ENCODE results near the gene AQP3. TPM values are rescaled to one million over a fixed set of nuclear protein-coding genes. Genes with fewer than 3 reads are reported as not detected.
A peak's percentile ranks its signal among the peaks of the same experiment; 100 is the strongest.

AQP3 gene
- total and polyA plus RNA-seq, 2 donors (not counting 1 experiment from before 2014, with no cell fraction given), result 3.2 to 16.2 TPM

GRCh38 chr9:33460854-33461253 is 13.5 kb upstream of the AQP3 start:
- Histone ChIP-seq H3K27ac (ENCODE audit: insufficient read depth, low read length) (no peak overlapping the region), H3K4me1 (ENCODE audit: control insufficient read depth, extremely low read depth, insufficient read depth, low read length) (no peaks in the 10 kb centered on the region), H3K36me3 (ENCODE audit: control insufficient read depth, insufficient read depth, low read length) (peaks cover 35% of the 10 kb centered on the region), H3K79me2 (ENCODE audit: control insufficient read depth, insufficient read depth, low read length) (no peaks in the 10 kb centered on the region), H3K27me3 (ENCODE audit: control insufficient read depth, insufficient read depth, low read length) (no peaks in the 10 kb centered on the region), H3K9ac (ENCODE audit: insufficient read depth, low read length) (no peak overlapping the region), H3K4me3 (replicated peaks in 1 of 4; ENCODE audit: control extremely low read depth in 1 of 4, insufficient read depth in 1 of 4, low read depth in 3 of 4, low read length in 4 of 4) (no peak overlapping the region), H3K4me2 (ENCODE audit: extremely low read depth, insufficient read depth, low read length) (no peak overlapping the region), H2AFZ (ENCODE audit: low read length) (no peak overlapping the region), H4K20me1 (ENCODE audit: control insufficient read depth, extremely low read depth, insufficient read depth, low read length) (no peaks in the 10 kb centered on the region), H3K9me3 (ENCODE audit: control insufficient read depth, insufficient read depth, low read depth, low read length) (no peaks in the 10 kb centered on the region)
- DNase-seq (ENCODE audit: low read depth in 2 of 2), result no peak
- TF ChIP-seq CTCF (conservative IDR thresholded peaks at IDR 0.05 in 1 of 2, IDR thresholded peaks at IDR 0.05 in 1 of 2; ENCODE audit: low read depth in 1 of 2, low read length in 2 of 2) (no peak), EZH2 (IDR thresholded peaks at IDR 0.05; ENCODE audit: low read length, missing control alignments) (no peak)

- TF ChIP-seq EZH2 (IDR thresholded peaks at IDR 0.05; ENCODE audit: low read length, missing control alignments) (no peak), CTCF (conservative IDR thresholded peaks at IDR 0.05 in 1 of 2, IDR thresholded peaks at IDR 0.05 in 1 of 2; ENCODE audit: low read depth in 1 of 2, low read length in 2 of 2) (no peak)
- DNase-seq (ENCODE audit: low read depth in 2 of 2), result no peak
- no peaks in the 10 kb centered on the region for H4K20me1 ChIP-seq (ENCODE audit: control insufficient read depth, extremely low read depth, insufficient read depth, low read length)
- H3K9me3 ChIP-seq (ENCODE audit: control insufficient read depth, insufficient read depth, low read depth, low read length), result no peaks in the 10 kb centered on the region
- no peak overlapping the region for H3K4me2 ChIP-seq (ENCODE audit: extremely low read depth, insufficient read depth, low read length)
- no peaks in the 10 kb centered on the region for H3K27me3 ChIP-seq (ENCODE audit: control insufficient read depth, insufficient read depth, low read length)
- H3K4me1 ChIP-seq (ENCODE audit: control insufficient read depth, extremely low read depth, insufficient read depth, low read length), result no peaks in the 10 kb centered on the region
- no peak overlapping the region for H3K9ac ChIP-seq (ENCODE audit: insufficient read depth, low read length)
- no peak overlapping the region for H3K4me3 ChIP-seq (replicated peaks in 1 of 4; ENCODE audit: control extremely low read depth in 1 of 4, insufficient read depth in 1 of 4, low read depth in 3 of 4, low read length in 4 of 4)
- no peak overlapping the region for H2AFZ ChIP-seq (ENCODE audit: low read length)
- peaks cover 23% of the 10 kb centered on the region for H3K36me3 ChIP-seq (ENCODE audit: control insufficient read depth, insufficient read depth, low read length)
- H3K27ac ChIP-seq (ENCODE audit: insufficient read depth, low read length), result no peak overlapping the region
- no peaks in the 10 kb centered on the region for H3K79me2 ChIP-seq (ENCODE audit: control insufficient read depth, insufficient read depth, low read length)
Measured at GRCh38 chr9:33459115-33459514, 11.7 kb upstream of the AQP3 start.

- TF ChIP-seq EZH2 (IDR thresholded peaks at IDR 0.05; ENCODE audit: low read length, missing control alignments) (no peak), CTCF (conservative IDR thresholded peaks at IDR 0.05 in 1 of 2, IDR thresholded peaks at IDR 0.05 in 1 of 2; ENCODE audit: low read depth in 1 of 2, low read length in 2 of 2) (no peak)
Measured at GRCh38 chr9:33458444-33458843, 11.1 kb upstream of the AQP3 start.

More at GRCh38 chr9:33458444-33458843, 11.1 kb upstream of the AQP3 start:
- Histone ChIP-seq H3K9ac (ENCODE audit: insufficient read depth, low read length) (no peak overlapping the region), H3K4me3 (replicated peaks in 1 of 4; ENCODE audit: control extremely low read depth in 1 of 4, insufficient read depth in 1 of 4, low read depth in 3 of 4, low read length in 4 of 4) (no peak overlapping the region), H4K20me1 (ENCODE audit: control insufficient read depth, extremely low read depth, insufficient read depth, low read length) (no peaks in the 10 kb centered on the region), H3K36me3 (ENCODE audit: control insufficient read depth, insufficient read depth, low read length) (peaks cover 19% of the 10 kb centered on the region), H3K27me3 (ENCODE audit: control insufficient read depth, insufficient read depth, low read length) (no peaks in the 10 kb centered on the region), H3K4me1 (ENCODE audit: control insufficient read depth, extremely low read depth, insufficient read depth, low read length) (no peaks in the 10 kb centered on the region), H3K9me3 (ENCODE audit: control insufficient read depth, insufficient read depth, low read depth, low read length) (no peaks in the 10 kb centered on the region), H3K79me2 (ENCODE audit: control insufficient read depth, insufficient read depth, low read length) (no peaks in the 10 kb centered on the region), H2AFZ (ENCODE audit: low read length) (no peak overlapping the region), H3K4me2 (ENCODE audit: extremely low read depth, insufficient read depth, low read length) (no peak overlapping the region), H3K27ac (ENCODE audit: insufficient read depth, low read length) (no peak overlapping the region)
- DNase-seq (ENCODE audit: low read depth in 2 of 2), result peak in 1 of 2 donors; percentile 40
